Body of pancreas (tissue), 4 donors: ENCODE measurements around the gene SORT1.

Experiments
- CTCF ChIP-seq, 7 experiments: fragments of 450-650 bp in 4 of 7; fragments of 200-600 bp in 3 of 7; sonication (generic) in 3 of 7; IDR thresholded peaks; one replicate each; pipeline ENCODE4 v1.5.1; 2016 to 2019; ENCODE audit warnings: antibody characterized with exemption in 7 of 7
- POLR2A ChIP-seq, 3 donors: fragments of 450-650 bp; IDR thresholded peaks; one replicate each; pipeline ENCODE4 v1.6.1; 2016; ENCODE audit warnings: antibody characterized with exemption in 3 of 3, mild to moderate bottlenecking in 2 of 3

- TF ChIP-seq CTCF (IDR thresholded peaks at IDR 0.05) (no peak), POLR2A (IDR thresholded peaks at IDR 0.05) (no peak)
Measured at GRCh38 chr1:109444346-109444745, 46.6 kb upstream of the SORT1 start.
